Fibroblast of skin of right biceps (primary cell): Measurements from ENCODE around the gene SERHL2.
A peak's percentile ranks its signal among the peaks of the same experiment; 100 is the strongest.
"Not testable (repeated sequence)": the region's sequence is repeated elsewhere in the genome, so short reads cannot be mapped to it uniquely, and the experiment has no call there.

ENCODE experiments used
- DNase-seq: peaks from one replicate; pipeline ENCODE4 v3.0.0-alpha.2; 2013

The SERHL2 gene

GRCh38 chr22:42577141-42577540 lies 23.4 kb downstream of the SERHL2 start:
- DNase-seq: not testable (repeated sequence)

- DNase-seq: no peak
Observed at GRCh38 chr22:42577623-42578240, 24.0 kb downstream of the SERHL2 start.

- not testable (repeated sequence) for DNase-seq
Observed at GRCh38 chr22:42580040-42580439, 26.3 kb downstream of the SERHL2 start.

DNA sequence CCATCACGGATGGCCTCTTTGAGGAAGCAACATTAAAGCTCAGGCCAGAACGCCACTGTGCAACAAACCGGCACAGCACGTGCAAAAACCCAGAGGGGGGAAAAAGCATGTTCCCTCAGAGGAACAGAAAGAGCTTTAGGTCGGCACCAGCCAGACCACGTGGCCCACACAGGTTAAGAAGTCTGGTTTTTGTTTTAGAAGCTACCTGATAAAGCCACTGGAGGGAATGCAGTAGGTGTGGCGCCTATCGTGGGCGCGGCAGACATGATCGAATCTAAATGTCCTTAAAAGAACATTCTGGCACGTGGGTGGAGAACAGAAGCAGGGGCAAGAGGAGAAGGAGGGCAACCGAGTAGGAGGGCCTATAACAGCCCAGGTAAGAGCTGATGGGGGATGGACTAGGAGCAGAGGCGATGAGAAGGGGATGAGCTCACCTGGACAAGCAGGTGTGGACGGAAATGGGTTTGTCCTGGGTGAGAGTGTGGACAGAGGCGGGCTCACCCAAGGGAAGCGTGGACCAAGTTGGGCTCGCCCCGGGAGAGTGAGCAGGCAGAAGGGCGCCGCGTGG lies 27.5 kb downstream of the SERHL2 start:
- not testable (repeated sequence) for DNase-seq

- DNase-seq: peak; percentile 72
Observed at GRCh38 chr22:42581762-42582716, 28.3 kb downstream of the SERHL2 start.

- no peak for DNase-seq
Observed at GRCh38 chr22:42582987-42583386, 29.2 kb downstream of the SERHL2 start.

- no peak for DNase-seq
Observed at GRCh38 chr22:42584364-42584940, 30.7 kb downstream of the SERHL2 start.

- DNase-seq: no peak
Observed at GRCh38 chr22:42585096-42585495, 31.3 kb downstream of the SERHL2 start.

DNA sequence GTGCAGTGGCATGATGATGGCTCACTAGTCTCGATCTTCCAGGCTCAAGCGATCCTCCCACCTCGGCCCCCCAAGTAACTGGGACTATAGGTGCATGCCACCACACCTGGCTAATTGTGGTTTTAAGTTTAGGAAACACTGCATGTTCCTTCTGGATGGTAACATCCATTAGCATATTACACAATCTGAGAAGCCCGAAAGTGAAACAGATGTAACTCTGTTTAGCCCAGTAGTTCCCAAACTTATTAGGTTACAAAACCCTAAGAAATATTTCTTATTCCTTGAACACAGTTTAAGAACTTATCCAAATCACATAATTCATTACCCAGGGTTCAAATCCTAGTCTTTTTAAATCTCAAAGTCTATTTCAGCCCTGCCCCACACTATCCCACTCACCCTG lies 32.6 kb downstream of the SERHL2 start:
- DNase-seq: no peak

GRCh38 chr22:42587588-42588175 lies 33.9 kb downstream of the SERHL2 start:
- no peak for DNase-seq

DNA sequence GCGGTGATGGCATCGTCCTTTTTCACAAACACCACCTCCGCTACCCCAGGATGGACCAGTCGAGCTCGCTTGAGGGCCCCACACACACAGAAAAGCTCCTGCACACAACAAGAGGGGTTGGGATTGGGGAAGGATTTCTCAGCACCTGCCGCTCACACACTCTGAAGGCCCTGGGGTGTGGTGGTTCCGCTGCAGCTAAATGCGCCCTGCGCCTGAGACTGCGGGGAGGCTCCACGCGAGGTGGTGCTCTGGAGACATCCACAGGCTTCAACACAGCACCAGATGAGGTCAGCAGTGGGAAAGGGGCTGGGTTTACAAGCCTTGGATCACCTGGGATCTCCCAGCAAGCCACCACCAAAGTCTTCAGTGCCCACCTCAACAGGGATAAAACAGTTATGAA lies 38.2 kb downstream of the SERHL2 start:
- DNase-seq: no peak

GRCh38 chr22:42595434-42595833 lies 41.7 kb downstream of the SERHL2 start:
- no peak for DNase-seq

GRCh38 chr22:42596336-42596735 lies 42.6 kb downstream of the SERHL2 start:
- DNase-seq: no peak

DNA sequence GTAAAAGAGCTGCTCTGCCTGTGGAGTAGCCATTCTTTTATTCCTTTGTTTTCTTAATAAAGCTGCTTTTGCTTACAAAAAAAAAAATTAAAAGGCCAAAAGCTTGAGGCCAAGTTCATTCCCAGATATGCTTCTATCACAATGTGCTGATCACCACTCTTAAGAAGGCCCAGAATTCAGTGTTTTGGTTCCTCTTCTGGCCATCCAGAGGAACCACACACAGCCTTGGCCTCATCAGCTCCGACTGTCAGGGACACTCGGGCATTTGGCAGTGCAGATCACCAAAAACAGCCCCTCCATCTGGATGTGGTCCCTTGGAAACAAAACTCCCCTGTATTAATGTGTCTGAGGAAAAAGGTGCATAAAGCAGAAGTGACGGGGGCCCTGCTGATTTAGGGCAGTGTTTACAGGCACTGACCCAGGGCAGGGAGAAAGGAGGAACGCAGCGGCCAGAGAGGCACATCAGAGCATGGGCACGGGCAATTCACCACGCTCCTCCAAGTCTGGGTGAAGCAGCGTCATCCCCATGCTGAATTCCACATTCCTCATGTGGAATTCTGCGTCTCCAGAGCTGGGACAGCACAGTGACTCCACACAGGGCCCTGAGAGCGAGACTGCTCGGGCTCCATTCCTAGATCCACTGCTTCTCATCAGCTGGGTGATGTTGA lies 43.2 kb downstream of the SERHL2 start:
- DNase-seq: no peak

DNA sequence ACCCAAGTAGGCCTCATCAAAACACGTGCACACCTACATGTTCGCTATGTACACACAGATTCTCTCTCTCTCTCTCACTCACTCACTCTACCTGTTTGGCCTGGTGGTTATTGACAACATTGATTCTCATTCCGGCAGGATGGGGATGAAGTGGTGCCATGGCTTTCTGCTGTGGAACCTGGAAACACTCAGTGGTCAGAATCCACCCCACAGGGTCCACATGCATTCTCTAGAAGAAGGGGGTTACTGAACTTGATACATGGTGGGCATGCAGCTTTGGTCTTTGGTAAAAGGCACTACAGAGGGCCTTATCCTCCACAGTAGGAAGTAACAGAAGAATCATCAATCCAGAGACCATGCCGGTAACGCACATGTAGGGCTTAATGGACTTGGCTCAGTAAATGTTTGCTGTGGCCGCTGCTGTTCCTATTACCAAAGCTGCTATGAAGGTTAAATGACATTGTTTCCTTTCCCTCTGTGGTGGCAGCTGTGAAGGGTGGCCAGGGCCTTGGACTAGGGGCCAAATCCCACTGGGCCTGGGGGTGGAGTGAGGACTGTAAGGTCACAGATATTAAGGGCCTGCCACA lies 48.2 kb downstream of the SERHL2 start:
- no peak for DNase-seq

GRCh38 chr22:42602470-42602869 lies 48.7 kb downstream of the SERHL2 start:
- no peak for DNase-seq

GRCh38 chr22:42603427-42603826 lies 49.7 kb downstream of the SERHL2 start:
- DNase-seq: no peak

- peak; percentile 39 for DNase-seq
Observed at GRCh38 chr22:42604403-42604802, 50.6 kb downstream of the SERHL2 start.

- DNase-seq: not testable (repeated sequence)
Observed at GRCh38 chr22:42607641-42608040, 53.9 kb downstream of the SERHL2 start.

DNA sequence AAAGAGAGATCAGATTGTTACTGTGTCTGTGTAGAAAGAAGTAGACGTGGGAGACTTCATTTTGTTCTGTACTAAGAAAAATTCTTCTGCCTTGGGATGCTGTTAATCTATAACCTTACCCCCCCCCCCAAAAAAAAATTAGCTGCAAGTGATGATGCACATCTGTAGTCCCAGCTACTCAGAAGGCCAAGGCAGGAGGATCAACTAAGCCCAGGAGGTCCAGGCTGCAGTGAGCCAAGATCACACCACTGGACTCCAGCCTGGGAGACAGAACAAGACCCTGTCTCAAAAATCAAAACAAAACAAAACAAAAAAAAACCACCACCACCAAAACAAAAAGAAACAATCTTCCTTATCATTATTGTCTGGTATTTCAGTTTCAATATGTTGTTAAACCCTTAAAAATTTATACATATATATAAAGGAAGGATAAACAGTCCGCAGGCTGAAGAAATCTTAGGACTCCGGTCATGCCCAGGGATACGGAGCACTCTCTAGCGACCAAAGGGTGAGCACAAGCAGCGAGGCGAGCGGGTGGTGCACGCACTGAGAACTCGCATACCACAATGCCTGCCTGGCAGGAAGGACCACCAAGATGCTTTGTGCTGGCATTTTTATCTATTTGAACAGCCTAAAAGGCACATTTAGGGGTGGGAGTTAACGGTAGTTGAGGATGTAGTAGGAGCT lies 54.5 kb downstream of the SERHL2 start:
- DNase-seq: peak; percentile 4

- DNase-seq: peak; percentile 82
Observed at GRCh38 chr22:42608823-42609361, 55.1 kb downstream of the SERHL2 start.
